ENCODE results near the gene TRAF3IP1.
"Not testable (repeated sequence)": the region's sequence is repeated elsewhere in the genome, so short reads cannot be mapped to it uniquely, and the experiment has no call there.

Gene TRAF3IP1, protein sequence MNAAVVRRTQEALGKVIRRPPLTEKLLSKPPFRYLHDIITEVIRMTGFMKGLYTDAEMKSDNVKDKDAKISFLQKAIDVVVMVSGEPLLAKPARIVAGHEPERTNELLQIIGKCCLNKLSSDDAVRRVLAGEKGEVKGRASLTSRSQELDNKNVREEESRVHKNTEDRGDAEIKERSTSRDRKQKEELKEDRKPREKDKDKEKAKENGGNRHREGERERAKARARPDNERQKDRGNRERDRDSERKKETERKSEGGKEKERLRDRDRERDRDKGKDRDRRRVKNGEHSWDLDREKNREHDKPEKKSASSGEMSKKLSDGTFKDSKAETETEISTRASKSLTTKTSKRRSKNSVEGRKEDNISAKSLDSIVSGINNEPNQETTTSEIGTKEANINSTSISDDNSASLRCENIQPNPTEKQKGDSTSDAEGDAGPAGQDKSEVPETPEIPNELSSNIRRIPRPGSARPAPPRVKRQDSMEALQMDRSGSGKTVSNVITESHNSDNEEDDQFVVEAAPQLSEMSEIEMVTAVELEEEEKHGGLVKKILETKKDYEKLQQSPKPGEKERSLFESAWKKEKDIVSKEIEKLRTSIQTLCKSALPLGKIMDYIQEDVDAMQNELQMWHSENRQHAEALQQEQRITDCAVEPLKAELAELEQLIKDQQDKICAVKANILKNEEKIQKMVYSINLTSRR

DNA sequence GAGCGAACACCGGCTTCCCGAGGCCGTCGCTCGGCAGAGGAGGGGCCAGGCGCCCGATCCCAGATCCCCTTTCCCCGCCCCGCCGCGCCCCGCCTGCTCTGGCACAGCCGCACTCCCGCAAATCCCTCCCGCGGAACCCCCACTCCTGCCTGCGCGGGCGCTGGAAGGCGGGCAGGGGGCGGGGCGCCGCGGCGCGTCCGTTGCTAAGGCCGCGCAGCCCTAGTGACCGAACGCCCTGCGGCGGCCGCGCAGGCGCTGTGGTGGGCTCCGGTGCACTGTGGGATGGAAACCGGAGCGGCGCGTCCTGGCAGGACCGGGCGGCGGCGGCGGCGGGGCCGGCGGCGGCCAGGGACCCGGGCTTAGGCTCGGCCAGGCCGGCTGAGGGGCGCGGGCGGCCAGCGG, at the start of gene TRAF3IP1:
Gene TRAF3IP1 (plus strand): TSS at position 273 of the 402 bp plus-strand sequence. CDS start 145 bp downstream, outside the sequence.
- DNase-seq (ENCODE audit: low read depth) = peak; percentile 75

DNA sequence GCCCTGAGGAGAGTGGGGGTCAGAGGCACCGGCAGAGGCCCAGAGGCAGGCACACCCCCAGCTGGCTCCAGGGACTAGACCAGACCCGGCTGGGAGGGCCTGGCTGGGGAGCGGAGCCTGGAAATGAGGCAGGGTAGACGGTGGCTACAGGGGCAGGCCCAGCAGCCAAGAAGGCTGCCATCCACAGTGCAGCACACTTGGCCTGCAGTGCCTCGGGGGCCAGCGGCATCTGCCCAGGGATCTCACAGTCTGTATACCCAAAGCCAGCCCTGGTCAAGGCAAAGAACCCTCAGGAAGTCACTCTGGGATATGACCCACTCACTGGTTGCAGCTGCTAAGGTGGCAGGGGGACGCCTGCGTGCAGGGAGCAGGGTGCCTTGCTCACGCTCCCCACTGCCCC, 49.7 kb upstream of the TRAF3IP1 start:
- DNase-seq (ENCODE audit: low read depth) = no peak

GRCh38 chr2:238271061-238271554, 49.2 kb upstream of the TRAF3IP1 start:
- no peak for DNase-seq (ENCODE audit: low read depth)

DNA sequence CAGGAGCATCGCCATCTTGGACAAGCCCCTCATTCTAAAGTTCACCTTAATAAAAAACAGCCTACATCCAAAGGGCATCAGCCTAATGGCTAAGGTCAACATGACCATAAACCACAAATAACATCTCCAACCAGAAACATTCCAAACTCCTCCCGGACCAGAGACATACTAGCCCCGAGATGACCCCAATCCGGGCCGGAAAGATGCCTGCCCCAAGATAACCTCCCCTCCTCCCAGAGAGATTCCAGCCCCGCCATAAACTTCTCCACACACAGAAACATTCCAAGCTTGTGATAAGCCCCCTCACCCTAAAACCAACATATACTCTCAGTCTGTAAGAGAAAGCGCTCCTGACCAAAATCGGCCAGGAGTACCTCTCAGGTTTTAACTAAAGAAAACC, 48.6 kb upstream of the TRAF3IP1 start:
- not testable (repeated sequence) for DNase-seq (ENCODE audit: low read depth)

DNA sequence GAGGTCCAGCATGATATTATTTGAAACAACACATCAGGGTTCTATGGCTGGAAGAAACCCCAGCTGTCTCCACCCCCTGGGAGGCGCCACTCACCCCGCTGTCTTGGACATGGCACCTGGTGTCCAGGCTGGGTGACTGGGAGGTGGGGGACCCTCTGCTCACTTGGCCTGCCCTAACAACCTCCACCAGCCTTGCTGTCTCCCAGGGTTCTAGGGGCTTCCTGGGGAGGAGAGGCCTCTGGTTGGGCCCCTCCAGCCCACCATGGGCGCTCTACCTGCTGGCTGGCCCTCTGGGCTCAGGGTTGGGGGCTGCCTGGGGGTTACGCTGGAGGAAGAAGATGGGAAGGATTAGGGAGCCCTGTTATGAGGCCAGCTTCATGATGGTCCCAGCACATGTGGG, 48.2 kb upstream of the TRAF3IP1 start:
- no peak for DNase-seq (ENCODE audit: low read depth)

DNA sequence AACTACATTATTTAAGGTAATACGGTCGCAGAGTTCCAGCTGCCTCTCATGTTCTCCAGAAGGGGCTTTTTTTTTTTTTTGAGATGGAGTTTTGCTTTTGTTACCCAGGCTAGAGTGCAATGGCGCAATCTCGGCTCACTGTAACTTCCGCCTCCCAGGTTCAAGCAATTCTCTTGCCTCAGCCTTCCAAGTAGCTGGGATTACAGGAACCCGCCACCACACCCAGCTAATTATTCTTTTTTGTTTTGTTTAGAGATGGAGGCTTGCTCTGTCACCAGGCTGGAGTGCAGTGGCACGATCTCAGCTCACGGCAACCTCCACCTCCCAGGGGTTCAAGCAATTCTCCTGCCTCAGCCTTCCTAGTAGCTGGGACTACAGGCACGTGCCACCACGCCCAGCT, 46.9 kb upstream of the TRAF3IP1 start:
- not testable (repeated sequence) for DNase-seq (ENCODE audit: low read depth)

DNA sequence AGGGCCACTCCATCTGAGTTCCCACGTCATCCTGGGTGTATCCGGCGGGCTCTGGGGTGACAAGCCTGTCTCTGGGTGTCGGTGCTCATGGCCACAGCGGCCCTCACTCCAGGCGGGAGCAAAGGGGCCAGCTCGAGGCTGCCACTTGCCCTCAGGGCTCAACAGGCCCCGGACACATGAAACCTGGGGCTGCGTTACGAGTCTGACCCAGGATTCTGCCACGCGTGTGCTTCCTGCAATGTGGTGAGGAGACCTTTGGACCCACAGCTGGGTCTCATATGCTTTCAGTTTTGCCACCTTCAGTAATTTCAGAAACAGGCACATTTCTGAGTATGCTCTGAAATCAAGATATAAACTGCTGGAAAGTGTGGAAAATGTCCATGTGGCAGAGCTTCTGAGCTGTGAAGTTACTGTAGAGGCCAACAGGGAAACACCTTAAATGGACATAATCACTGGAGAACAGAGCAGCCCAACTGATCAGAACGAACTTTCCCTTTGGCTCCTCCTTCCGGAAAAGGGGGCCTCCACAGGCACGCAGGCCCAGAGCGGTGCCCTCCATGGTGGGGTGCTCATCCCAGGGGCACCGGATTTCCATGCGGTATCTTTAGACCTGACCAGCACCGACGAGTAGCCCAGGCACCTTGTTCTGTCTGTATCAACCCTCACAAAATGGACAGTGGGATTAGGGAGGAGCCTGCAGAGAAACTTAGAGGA, 46.0 kb upstream of the TRAF3IP1 start:
- DNase-seq (ENCODE audit: low read depth) = no peak

- no peak for DNase-seq (ENCODE audit: low read depth)
These were observed 42.6 kb upstream of the TRAF3IP1 start for GRCh38 chr2:238277695-238278094.

DNA sequence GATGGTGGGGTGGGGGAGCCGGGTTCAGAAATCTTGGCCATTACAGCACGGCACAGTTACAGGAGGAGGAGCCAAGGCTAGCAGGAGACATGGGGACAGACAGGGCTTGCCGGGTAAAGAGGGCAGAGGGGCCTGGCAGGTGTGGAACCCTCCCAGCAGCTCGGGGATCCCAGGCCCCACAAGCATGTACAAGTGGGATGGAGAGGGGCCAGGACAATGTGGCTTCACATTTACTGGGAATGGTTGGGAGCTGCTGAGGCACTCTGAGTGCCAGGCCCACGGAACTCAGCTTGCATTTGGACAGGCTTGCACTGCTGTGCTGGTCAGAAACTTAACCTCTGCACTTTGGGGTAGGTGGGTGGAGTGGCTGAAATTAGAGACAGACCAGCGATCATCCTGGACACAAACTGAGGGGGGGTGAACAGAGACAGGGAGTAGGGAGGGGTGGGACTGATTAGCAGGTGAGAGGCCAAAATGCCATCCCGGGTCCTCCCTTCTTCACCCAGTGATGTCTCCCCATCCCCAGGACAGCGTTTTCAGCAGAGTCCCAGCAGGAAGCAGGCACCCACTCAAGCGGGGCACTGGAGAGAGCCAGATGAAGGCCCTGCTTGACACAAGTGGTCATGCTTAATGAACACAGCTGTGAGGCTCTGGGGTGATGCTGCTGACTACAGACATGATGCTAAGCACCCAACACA, 41.5 kb upstream of the TRAF3IP1 start:
- DNase-seq (ENCODE audit: low read depth) = no peak

- no peak for DNase-seq (ENCODE audit: low read depth)
These were observed 41.0 kb upstream of the TRAF3IP1 start for GRCh38 chr2:238279324-238279682.

- no peak for DNase-seq (ENCODE audit: low read depth)
These were observed 40.1 kb upstream of the TRAF3IP1 start for GRCh38 chr2:238280083-238280825.

DNA sequence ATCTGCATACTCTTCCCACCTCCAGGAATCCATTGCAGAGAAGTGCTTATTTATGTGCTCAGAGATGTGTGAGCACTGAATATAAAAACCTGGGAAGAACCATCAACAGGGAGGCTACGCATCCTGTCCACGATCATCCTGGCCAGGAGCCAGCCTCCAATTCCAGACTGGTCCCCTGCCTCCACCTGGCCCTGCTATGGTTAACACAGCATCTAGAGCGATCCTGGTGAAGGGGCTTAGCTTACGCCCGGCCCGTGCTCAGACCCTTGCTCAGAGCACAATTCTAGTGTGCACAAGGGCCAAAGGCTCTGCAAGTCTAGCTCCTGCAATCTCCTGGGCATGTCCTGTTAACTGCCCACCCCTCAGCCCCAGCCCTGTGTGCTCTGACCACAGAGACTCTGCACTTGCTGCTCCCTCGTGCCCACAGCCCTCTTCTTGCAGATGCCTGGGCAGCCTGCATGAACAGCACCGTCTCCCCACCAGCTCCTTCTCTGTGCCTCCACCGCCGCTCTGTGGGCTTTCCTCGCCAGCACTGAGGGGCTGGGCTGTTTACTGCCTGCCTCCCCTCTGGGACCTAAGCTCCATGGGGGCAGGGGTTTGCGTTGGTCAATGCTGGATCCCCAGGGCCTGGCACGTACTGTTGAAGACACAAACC, 38.4 kb upstream of the TRAF3IP1 start:
- no peak for DNase-seq (ENCODE audit: low read depth)

- DNase-seq (ENCODE audit: low read depth) = no peak
These were observed 37.2 kb upstream of the TRAF3IP1 start for GRCh38 chr2:238282861-238283738.

- DNase-seq (ENCODE audit: low read depth) = no peak
These were observed 35.4 kb upstream of the TRAF3IP1 start for GRCh38 chr2:238284802-238285515.

DNA sequence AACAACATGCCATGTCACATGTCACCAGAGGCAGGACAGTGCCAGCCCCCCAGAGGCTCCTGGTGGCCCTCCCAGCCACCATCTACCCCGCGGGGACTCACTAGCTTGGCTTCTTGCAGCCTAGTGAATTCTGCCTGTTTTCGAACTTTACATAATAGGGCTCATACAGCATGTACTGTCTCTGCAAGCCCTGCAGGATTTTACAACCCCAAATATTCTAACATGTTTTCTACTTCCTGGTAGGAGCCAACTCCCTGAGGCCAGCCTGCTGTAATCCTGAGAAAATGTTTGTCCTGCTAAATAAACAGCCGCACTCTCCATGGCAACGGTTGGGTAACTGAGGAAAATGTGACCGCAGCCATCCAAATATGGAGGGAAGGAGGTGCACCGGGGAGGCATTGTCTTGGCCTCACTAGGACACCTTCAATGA, 34.6 kb upstream of the TRAF3IP1 start:
- no peak for DNase-seq (ENCODE audit: low read depth)

DNA sequence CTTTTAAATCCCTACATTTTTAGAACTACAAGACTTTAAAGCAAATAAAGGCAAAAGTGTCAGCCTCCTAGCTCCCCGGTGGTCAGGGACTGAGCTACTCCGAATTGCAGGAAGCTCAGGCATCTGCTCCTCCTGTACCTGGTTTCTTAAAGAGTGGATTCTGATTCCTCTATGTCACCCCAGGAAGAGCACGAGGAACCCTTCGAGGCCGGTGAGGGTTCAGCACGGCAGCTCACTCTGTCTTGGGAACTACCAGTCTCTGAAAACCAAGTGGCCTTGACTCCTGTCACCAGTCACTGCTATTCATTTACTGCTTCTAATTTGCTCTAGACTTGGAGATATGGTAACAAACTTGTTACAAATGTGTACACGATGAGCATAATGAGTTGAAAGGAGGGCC, 34.2 kb upstream of the TRAF3IP1 start:
- no peak for DNase-seq (ENCODE audit: low read depth)

DNA sequence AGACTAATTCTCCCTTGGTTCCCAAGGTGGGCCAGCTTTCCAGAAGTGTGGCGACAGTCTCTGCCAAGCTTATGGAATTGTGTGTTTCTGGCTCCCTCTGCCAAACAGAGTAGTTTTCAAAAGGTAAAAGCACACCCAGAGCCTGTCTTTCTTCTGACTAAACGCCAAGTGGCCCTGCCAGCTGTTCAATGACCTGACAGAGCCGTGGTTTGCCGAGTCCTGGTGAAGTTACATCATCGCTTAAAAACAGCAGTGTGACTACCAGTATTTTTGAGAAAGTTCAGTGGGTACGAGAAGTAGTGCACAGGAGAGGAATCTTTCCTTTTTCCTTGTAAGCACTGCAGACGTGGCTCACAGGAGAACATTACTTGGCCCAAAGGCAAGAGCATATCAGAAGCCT, 33.8 kb upstream of the TRAF3IP1 start:
- no peak for DNase-seq (ENCODE audit: low read depth)

GRCh38 chr2:238286987-238287736, 33.2 kb upstream of the TRAF3IP1 start:
- DNase-seq (ENCODE audit: low read depth) = no peak

Data from activated gamma-delta T cell treated with anti-CD3 and anti-CD28 coated beads, Interleukin-2, amount 50 U/mL, for 16 hours (primary cell).